ENCODE data around the gene PLSCR4. TPM values are rescaled to one million over a fixed set of nuclear protein-coding genes. Genes with fewer than 3 reads are reported as not detected.
"Not testable (repeated sequence)": the region's sequence is repeated elsewhere in the genome, so short reads cannot be mapped to it uniquely, and the experiment has no call there.

The PLSCR4 gene
- total and polyA plus RNA-seq, 9 donors, result 30.7 to 78.4 (median 50.9) TPM

GRCh38 chr3:146256851-146257486 is 6.1 kb upstream of the PLSCR4 start:
- no peak for DNase-seq
- Histone ChIP-seq H3K4me3 (no peak overlapping the region), H3K36me3 (no peaks in the 10 kb centered on the region), H3K27me3 (no peaks in the 10 kb centered on the region), H3K27ac (no peak overlapping the region), H3K9me3 (no peaks in the 10 kb centered on the region), H3K4me1 (ENCODE audit: insufficient read depth) (no peaks in the 10 kb centered on the region)
- no peak for TF ChIP-seq POLR2A (IDR thresholded peaks at IDR 0.05)
- TF ChIP-seq, protein P1, sequence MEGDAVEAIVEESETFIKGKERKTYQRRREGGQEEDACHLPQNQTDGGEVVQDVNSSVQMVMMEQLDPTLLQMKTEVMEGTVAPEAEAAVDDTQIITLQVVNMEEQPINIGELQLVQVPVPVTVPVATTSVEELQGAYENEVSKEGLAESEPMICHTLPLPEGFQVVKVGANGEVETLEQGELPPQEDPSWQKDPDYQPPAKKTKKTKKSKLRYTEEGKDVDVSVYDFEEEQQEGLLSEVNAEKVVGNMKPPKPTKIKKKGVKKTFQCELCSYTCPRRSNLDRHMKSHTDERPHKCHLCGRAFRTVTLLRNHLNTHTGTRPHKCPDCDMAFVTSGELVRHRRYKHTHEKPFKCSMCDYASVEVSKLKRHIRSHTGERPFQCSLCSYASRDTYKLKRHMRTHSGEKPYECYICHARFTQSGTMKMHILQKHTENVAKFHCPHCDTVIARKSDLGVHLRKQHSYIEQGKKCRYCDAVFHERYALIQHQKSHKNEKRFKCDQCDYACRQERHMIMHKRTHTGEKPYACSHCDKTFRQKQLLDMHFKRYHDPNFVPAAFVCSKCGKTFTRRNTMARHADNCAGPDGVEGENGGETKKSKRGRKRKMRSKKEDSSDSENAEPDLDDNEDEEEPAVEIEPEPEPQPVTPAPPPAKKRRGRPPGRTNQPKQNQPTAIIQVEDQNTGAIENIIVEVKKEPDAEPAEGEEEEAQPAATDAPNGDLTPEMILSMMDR (IDR thresholded peaks at IDR 0.05), result no peak
- no peak for TF ChIP-seq EP300 (IDR thresholded peaks at IDR 0.05)
- intact Hi-C loops (cut with DNase I), result loop anchor here in 1 of 4 donors (10.0 kb wide), 1 partner anchor 288 kb away; the partner anchor contains the start of gene PLSCR1
- 82 to 88% (median 86%) methylated on average over 3 of the region's 3 CpGs for WGBS, 3 donors

- H3K4me1 ChIP-seq (ENCODE audit: insufficient read depth); H3K27me3 ChIP-seq; H3K36me3 ChIP-seq; H3K9me3 ChIP-seq; H3K4me3 ChIP-seq: not testable (repeated sequence)
- peak overlapping the region in 1 of 2 donors; percentile 89 for H3K27ac ChIP-seq
- intact Hi-C loops (cut with DNase I), result loop anchor here in 1 of 4 donors (10.0 kb wide), 1 partner anchor 292 kb away; the partner anchor contains the start of gene PLSCR1
- peak in 3 of 5 donors; percentile 28 to 39 (median 32) for DNase-seq
- WGBS, 3 donors, result 69 to 81% (median 80%) methylated on average over 10 of the region's 10 CpGs
Observed at GRCh38 chr3:146252445-146252844, 1.5 kb upstream of the PLSCR4 start.

- intact Hi-C loops (cut with DNase I), result loop anchor here in 1 of 4 donors (10.0 kb wide), 1 partner anchor 295 kb away; the partner anchor contains the start of gene PLSCR1
- 33 to 57% (median 45%) methylated on average over 1 of the region's 1 CpG for WGBS, 3 donors
Observed at GRCh38 chr3:146249921-146250320, 984 bp downstream of the PLSCR4 start.

GRCh38 chr3:146247911-146248310 is 3.0 kb downstream of the PLSCR4 start:
- Histone ChIP-seq H3K4me3 (no peak overlapping the region), H3K36me3 (no peaks in the 10 kb centered on the region), H3K9me3 (no peaks in the 10 kb centered on the region), H3K4me1 (ENCODE audit: insufficient read depth) (peaks cover 3% of the 10 kb centered on the region), H3K27ac (no peak overlapping the region), H3K27me3 (no peaks in the 10 kb centered on the region)
- WGBS, 3 donors, result 62 to 87% (median 78%) methylated on average over 1 of the region's 1 CpG
- no peak for DNase-seq
- TF ChIP-seq, protein P1 (IDR thresholded peaks at IDR 0.05), result no peak
- TF ChIP-seq POLR2A (IDR thresholded peaks at IDR 0.05) (no peak), EP300 (IDR thresholded peaks at IDR 0.05) (no peak)
- intact Hi-C loops (cut with DNase I), result no loop called here

More at GRCh38 chr3:146249921-146250320, 984 bp downstream of the PLSCR4 start:
- peak overlapping the region in 1 of 2 donors; percentile 89 for H3K27ac ChIP-seq
- TF ChIP-seq EP300 (IDR thresholded peaks at IDR 0.05) (no peak), POLR2A (IDR thresholded peaks at IDR 0.05) (no peak)
- TF ChIP-seq, protein P1 (IDR thresholded peaks at IDR 0.05), result no peak
- peak overlapping the region; percentile 98 for H3K4me3 ChIP-seq
- H3K4me1 ChIP-seq (ENCODE audit: insufficient read depth), result peaks cover 3% of the 10 kb centered on the region
- no peaks in the 10 kb centered on the region for H3K36me3 ChIP-seq
- no peak for DNase-seq
- H3K9me3 ChIP-seq, result no peaks in the 10 kb centered on the region
- H3K27me3 ChIP-seq, result no peaks in the 10 kb centered on the region

DNA sequence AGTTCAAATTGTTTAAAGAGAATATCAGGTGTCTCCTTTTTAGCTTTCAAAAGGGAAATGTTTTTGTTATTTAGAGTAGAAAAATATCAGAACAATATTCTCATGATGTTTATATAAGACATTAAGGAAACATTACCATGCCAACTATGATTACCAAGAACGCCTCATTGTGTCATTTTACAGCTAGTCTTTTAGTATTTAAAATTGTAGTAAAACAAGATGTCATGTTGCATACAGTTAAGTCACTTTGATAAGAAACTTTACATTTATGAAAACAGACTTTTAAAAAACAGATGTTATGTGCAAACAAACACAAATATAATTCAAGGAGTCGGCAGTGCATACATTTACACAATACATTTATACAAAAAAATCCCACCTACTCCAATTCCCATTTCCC is 4.4 kb downstream of the PLSCR4 start:
- H3K36me3 ChIP-seq, result no peaks in the 10 kb centered on the region
- H3K9me3 ChIP-seq, result no peaks in the 10 kb centered on the region
- peaks cover 5% of the 10 kb centered on the region for H3K4me1 ChIP-seq (ENCODE audit: insufficient read depth)
- no peak overlapping the region for H3K4me3 ChIP-seq
- H3K27ac ChIP-seq, result no peak overlapping the region
- TF ChIP-seq EP300 (IDR thresholded peaks at IDR 0.05), result no peak
- TF ChIP-seq, protein P1 (IDR thresholded peaks at IDR 0.05), result no peak
- TF ChIP-seq POLR2A (IDR thresholded peaks at IDR 0.05), result no peak
- intact Hi-C loops (cut with DNase I), result no loop called here
- DNase-seq, result no peak
- no peaks in the 10 kb centered on the region for H3K27me3 ChIP-seq
- WGBS, 3 donors, result 62 to 74% (median 69%) methylated on average over 2 of the region's 2 CpGs
